Endodermal cell (in vitro differentiated cells): ENCODE measurements around the gene AMPD3. TPM values are rescaled to one million over a fixed set of nuclear protein-coding genes. Genes with fewer than 3 reads are reported as not detected.

Experiments
- DNase-seq: peaks from one replicate; pipeline ENCODE4 v3.0.0-alpha.2; 2017
- H3K27ac ChIP-seq: 2 replicates; pipeline ENCODE4 v1.5.1; 2013; ENCODE audit warnings: mild to moderate bottlenecking, low read depth, low read length, moderate library complexity
- H3K27me3 ChIP-seq: 2 replicates; pipeline ENCODE4 v1.6.1; 2013; ENCODE audit warnings: mild to moderate bottlenecking, low read length, moderate library complexity; ENCODE audit not compliant: insufficient read depth, control insufficient read depth, poor library complexity, severe bottlenecking
- H3K36me3 ChIP-seq: 2 replicates; pipeline ENCODE4 v1.7.0; 2013; ENCODE audit warnings: mild to moderate bottlenecking, low read length, moderate library complexity; ENCODE audit not compliant: control insufficient read depth, insufficient read depth
- H3K4me1 ChIP-seq: one replicate; pipeline ENCODE4 v1.7.0; 2013; ENCODE audit warnings: low read length; ENCODE audit not compliant: control insufficient read depth, insufficient read depth
- H3K4me3 ChIP-seq: 2 replicates; pipeline ENCODE4 v1.5.1; 2013; ENCODE audit warnings: mild to moderate bottlenecking, low read length, moderate library complexity
- H3K9ac ChIP-seq: 2 replicates; pipeline ENCODE4 v1.6.1; 2013; ENCODE audit warnings: mild to moderate bottlenecking, low read length, moderate library complexity; ENCODE audit not compliant: poor library complexity, severe bottlenecking; ENCODE audit errors: extremely low read depth
- H3K9me3 ChIP-seq: 2 replicates; pipeline ENCODE4 v1.6.1; 2013; ENCODE audit warnings: mild to moderate bottlenecking, low read length, moderate library complexity; ENCODE audit not compliant: control insufficient read depth
- H3K27ac Mint-ChIP-seq: 2 replicates; pipeline ENCODE4 v1.8.0; 2020; ENCODE audit warnings: mixed read lengths
- H3K27me3 Mint-ChIP-seq: 2 replicates; pipeline ENCODE4 v1.8.0; 2021; ENCODE audit warnings: mild to moderate bottlenecking, mixed read lengths; ENCODE audit not compliant: insufficient read depth
- H3K36me3 Mint-ChIP-seq: 2 replicates; pipeline ENCODE4 v1.8.0; 2020; ENCODE audit warnings: low read depth, mixed read lengths
- H3K4me1 Mint-ChIP-seq: 2 replicates; pipeline ENCODE4 v1.8.0; 2020; ENCODE audit warnings: mixed read lengths
- H3K4me3 Mint-ChIP-seq: 2 replicates; pipeline ENCODE4 v1.8.0; 2020; ENCODE audit warnings: mild to moderate bottlenecking, moderate library complexity, mixed read lengths
- H3K9me3 Mint-ChIP-seq: 2 replicates; pipeline ENCODE4 v1.8.0; 2020; ENCODE audit warnings: mild to moderate bottlenecking, mixed read lengths
- WGBS, 2 experiments: methylation state at CpG; one replicate each; pipeline versions ENCODE4 v1.1.5 to v1.1.7; 2013; ENCODE audit warnings: missing lambda C conversion rate in 2 of 2, mixed read lengths in 1 of 2; ENCODE audit not compliant: insufficient coverage in 1 of 2, insufficient read length in 1 of 2; 5-methylcytosine and 5-hydroxymethylcytosine counted together
- total RNA-seq, 2 donors: library from RNA; stranded (reverse); fragmentation: NEBNext Ultra II Directional in 1 of 2; extraction: Animal tissue kit (Norgen Biotek cat#: 25700) in 1 of 2; gene quantifications; 2 replicates in 1 of 2; 3 replicates in 1 of 2; pipeline ENCODE4 v1.2.1, GENCODE V29; 2021
- TF ChIP-seq, protein P1 (sequence below): fragments of 200-600 bp; sonication (generic); conservative IDR thresholded peaks from 2 replicates; pipeline ENCODE4 v1.5.0; 2021; ENCODE audit warnings: antibody characterized with exemption, mild to moderate bottlenecking

The AMPD3 gene
- total RNA-seq, 2 donors from 2014 or later, result 7.1 to 7.9 TPM

DNA sequence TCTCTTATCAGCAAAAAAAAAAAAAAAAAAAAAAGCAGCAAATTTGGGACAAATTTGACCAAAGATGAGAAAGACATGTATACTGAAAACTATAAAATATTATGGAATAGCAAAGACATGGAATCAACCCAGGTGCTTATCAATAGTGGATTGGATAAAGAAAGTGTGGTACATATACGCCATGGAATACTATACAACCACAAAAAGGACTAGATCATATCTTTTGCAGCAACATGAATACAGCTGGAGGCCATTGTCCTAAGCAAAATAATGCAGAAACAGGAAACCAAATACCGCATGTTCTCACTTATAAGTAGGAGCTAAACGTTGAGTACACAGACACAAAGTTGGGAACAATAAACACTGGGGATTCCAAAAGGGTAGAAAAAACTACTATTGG, 87.7 kb downstream of the AMPD3 start:
- Histone ChIP-seq H3K36me3 (no peaks in the 10 kb centered on the region), H3K27me3 (no peaks in the 10 kb centered on the region), H3K4me3 (no peak overlapping the region), H3K9ac (no peak overlapping the region), H3K27ac (no peak overlapping the region), H3K9me3 (peaks cover 4% of the 10 kb centered on the region), H3K4me1 (no peaks in the 10 kb centered on the region)
- Mint-ChIP-seq H3K9me3 (peaks cover 4% of the 10 kb centered on the region), H3K4me1 (no peaks in the 10 kb centered on the region), H3K27me3 (peaks cover 2% of the 10 kb centered on the region), H3K36me3 (no peaks in the 10 kb centered on the region), H3K27ac (no peak overlapping the region), H3K4me3 (no peak overlapping the region)
- TF ChIP-seq, protein P1, sequence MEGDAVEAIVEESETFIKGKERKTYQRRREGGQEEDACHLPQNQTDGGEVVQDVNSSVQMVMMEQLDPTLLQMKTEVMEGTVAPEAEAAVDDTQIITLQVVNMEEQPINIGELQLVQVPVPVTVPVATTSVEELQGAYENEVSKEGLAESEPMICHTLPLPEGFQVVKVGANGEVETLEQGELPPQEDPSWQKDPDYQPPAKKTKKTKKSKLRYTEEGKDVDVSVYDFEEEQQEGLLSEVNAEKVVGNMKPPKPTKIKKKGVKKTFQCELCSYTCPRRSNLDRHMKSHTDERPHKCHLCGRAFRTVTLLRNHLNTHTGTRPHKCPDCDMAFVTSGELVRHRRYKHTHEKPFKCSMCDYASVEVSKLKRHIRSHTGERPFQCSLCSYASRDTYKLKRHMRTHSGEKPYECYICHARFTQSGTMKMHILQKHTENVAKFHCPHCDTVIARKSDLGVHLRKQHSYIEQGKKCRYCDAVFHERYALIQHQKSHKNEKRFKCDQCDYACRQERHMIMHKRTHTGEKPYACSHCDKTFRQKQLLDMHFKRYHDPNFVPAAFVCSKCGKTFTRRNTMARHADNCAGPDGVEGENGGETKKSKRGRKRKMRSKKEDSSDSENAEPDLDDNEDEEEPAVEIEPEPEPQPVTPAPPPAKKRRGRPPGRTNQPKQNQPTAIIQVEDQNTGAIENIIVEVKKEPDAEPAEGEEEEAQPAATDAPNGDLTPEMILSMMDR, result no peak
- no peak for DNase-seq
- 97 to 100% methylated on average over 2 to 3 of the region's 3 CpGs for WGBS, 2 experiments

DNA sequence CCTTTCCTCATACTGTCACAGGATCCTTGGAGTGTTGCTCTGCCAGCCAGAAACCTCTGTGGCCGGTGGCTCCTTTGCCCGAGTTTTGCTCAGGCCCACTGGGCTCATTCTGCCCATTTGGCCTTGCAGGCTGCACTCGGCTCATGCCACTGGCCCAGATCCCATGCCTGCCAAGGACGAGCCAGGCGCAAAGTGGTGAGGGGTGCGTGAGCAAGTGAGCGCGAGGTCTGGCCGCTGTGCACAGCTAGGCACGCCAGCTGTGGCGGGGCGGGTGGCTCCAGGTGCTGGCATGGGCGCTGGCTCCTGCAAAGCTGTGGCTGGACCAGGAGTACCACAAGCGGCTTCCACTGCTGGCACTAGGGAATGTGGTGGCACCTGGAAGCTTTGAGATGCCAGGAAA, 88.7 kb downstream of the AMPD3 start:
- 97 to 100% methylated on average over 1 to 14 of the region's 14 CpGs for WGBS, 2 experiments
- Histone ChIP-seq H3K27me3 (no peaks in the 10 kb centered on the region), H3K4me3 (no peak overlapping the region), H3K36me3 (no peaks in the 10 kb centered on the region), H3K9me3 (peaks cover 4% of the 10 kb centered on the region), H3K4me1 (no peaks in the 10 kb centered on the region), H3K9ac (no peak overlapping the region), H3K27ac (no peak overlapping the region)
- DNase-seq, result no peak
- peaks cover 1% of the 10 kb centered on the region for H3K9me3 Mint-ChIP-seq
- no peak overlapping the region for H3K4me3 Mint-ChIP-seq
- H3K4me1 Mint-ChIP-seq, result no peaks in the 10 kb centered on the region
- no peak overlapping the region for H3K27ac Mint-ChIP-seq
- H3K27me3 Mint-ChIP-seq, result peaks cover 8% of the 10 kb centered on the region
- H3K36me3 Mint-ChIP-seq, result no peaks in the 10 kb centered on the region
- TF ChIP-seq, protein P1, result no peak

DNA sequence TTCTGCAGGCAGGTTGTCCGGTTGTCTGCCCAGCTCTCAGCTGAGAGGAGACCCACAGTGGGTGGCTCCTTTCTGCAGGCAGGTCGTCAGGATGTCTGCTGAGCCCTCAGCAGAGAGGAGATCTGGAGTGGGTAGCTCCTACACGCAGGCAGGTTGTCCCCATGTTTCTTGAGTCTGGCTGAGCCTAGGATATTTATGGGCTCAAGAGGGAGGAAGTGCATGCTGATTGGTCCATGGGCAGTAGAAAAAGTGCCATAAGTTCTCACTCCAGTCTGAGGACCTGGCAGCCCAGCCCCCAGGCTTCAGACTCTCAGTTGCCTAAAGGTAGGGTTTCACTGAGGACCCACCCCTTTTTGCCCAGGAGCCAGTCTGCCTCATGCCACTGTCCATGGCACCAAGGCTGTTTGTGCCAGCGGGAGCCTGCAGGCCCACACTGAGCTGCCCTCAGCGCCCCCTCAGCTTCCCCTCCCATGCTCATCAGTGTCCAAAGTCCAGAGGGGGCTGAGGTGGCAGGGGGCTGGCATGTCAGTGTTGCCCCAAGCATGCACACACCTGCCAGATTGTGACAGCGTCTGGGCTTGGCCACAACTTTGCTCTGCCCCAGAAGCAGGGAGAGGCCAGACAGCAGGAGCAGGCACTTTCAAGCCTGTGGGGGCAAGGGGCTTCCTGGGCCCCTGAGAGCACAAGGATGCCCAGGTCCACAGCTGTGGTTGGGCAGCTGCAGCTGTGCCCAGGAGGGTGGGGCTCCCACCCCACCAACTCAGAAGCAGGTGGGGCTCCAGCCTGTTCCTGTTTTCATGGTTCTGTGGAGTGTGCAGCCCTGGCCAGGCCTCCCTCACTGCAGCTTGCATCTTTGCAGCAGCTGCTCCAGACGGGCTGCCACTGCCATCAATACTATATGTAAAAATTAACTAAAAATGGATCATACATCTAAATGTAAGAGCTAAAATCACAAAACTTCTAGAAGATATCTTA, 89.7 kb downstream of the AMPD3 start:
- H3K4me1 Mint-ChIP-seq, result no peaks in the 10 kb centered on the region
- 90 to 92% methylated on average over 6 to 7 of the region's 7 CpGs for WGBS, 2 experiments
- peaks cover 1% of the 10 kb centered on the region for H3K9me3 Mint-ChIP-seq
- TF ChIP-seq, protein P1, result no peak
- no peak overlapping the region for H3K4me3 Mint-ChIP-seq
- Histone ChIP-seq H3K27ac (no peak overlapping the region), H3K27me3 (no peaks in the 10 kb centered on the region), H3K36me3 (no peaks in the 10 kb centered on the region), H3K9me3 (peaks cover 4% of the 10 kb centered on the region), H3K9ac (no peak overlapping the region), H3K4me3 (no peak overlapping the region), H3K4me1 (no peaks in the 10 kb centered on the region)
- no peak for DNase-seq
- H3K36me3 Mint-ChIP-seq, result no peaks in the 10 kb centered on the region
- H3K27me3 Mint-ChIP-seq, result peaks cover 10% of the 10 kb centered on the region
- H3K27ac Mint-ChIP-seq, result no peak overlapping the region
